Ectodermal cell (in vitro differentiated cells): ENCODE measurements around the gene AGTPBP1. TPM values are rescaled to one million over a fixed set of nuclear protein-coding genes. Genes with fewer than 3 reads are reported as not detected.
"Not testable (repeated sequence)": the region's sequence is repeated elsewhere in the genome, so short reads cannot be mapped to it uniquely, and the experiment has no call there.

Experiments used
- H3K27ac ChIP-seq: 2 replicates; pipeline ENCODE4 v1.7.0; 2013; ENCODE audit warnings: mild to moderate bottlenecking, low read depth, low read length; ENCODE audit not compliant: insufficient read depth, poor library complexity, severe bottlenecking
- H3K27me3 ChIP-seq: 2 replicates; pipeline ENCODE4 v1.7.0; 2013; ENCODE audit warnings: mild to moderate bottlenecking, low read length; ENCODE audit not compliant: insufficient read depth, control insufficient read depth, poor library complexity, severe bottlenecking
- H3K36me3 ChIP-seq: one replicate; pipeline ENCODE4 v1.7.0; 2013; ENCODE audit warnings: low read length; ENCODE audit not compliant: control insufficient read depth, insufficient read depth
- H3K4me1 ChIP-seq: one replicate; pipeline ENCODE4 v1.7.0; 2013; ENCODE audit warnings: low read length; ENCODE audit not compliant: control insufficient read depth, insufficient read depth
- H3K4me3 ChIP-seq: 2 replicates; pipeline ENCODE4 v1.7.0; 2013; ENCODE audit warnings: low read depth, low read length, control low read depth; ENCODE audit not compliant: insufficient read depth
- H3K9me3 ChIP-seq: 2 replicates; pipeline ENCODE4 v1.7.0; 2013; ENCODE audit warnings: mild to moderate bottlenecking, low read length, moderate library complexity; ENCODE audit not compliant: control insufficient read depth
- WGBS, 2 experiments: methylation state at CpG; one replicate each; pipeline ENCODE4 v1.1.7; 2013; ENCODE audit warnings: missing lambda C conversion rate in 2 of 2; 5-methylcytosine and 5-hydroxymethylcytosine counted together
- polyA plus RNA-seq, 4 experiments: library from polyadenylated mRNA; stranded (reverse); fragments of 50-300 nt; gene quantifications; one replicate each; pipeline ENCODE4 v1.2.3, GENCODE V29; 2013

The AGTPBP1 gene
- 50.0 TPM for polyA plus RNA-seq (2013, experiment 1 of 4)
- polyA plus RNA-seq (2013, experiment 2 of 4), result 59.3 TPM
- 40.9 TPM for polyA plus RNA-seq (2013, experiment 3 of 4)
- 45.6 TPM for polyA plus RNA-seq (2013, experiment 4 of 4)

GRCh38 chr9:85741875-85742596, at the start of gene AGTPBP1:
Gene AGTPBP1 (minus strand): TSS chr9:85741954. CDS start chr9:85712533, 29,421 bp downstream.
- Histone ChIP-seq H3K27me3 (no peaks in the 10 kb centered on the region), H3K36me3 (no peaks in the 10 kb centered on the region), H3K4me3 (peak within 1 kb of the TSS; percentile 83), H3K9me3 (no peaks in the 10 kb centered on the region), H3K4me1 (peaks cover 17% of the 10 kb centered on the region), H3K27ac (peak within 1 kb of the TSS; percentile 91)
- 0% methylated on average over 77 of the region's 77 CpGs for WGBS, 2 experiments

GRCh38 chr9:85786116-85786515, 44.4 kb upstream of the AGTPBP1 start:
- H3K36me3 ChIP-seq, H3K27ac ChIP-seq: not testable (repeated sequence)
- no CpG with 5 or more reads among the region's 7 CpGs for WGBS, 2 experiments

GRCh38 chr9:85773844-85774243, 32.1 kb upstream of the AGTPBP1 start:
- not testable (repeated sequence) for H3K4me1 ChIP-seq, H3K9me3 ChIP-seq, H3K4me3 ChIP-seq, H3K36me3 ChIP-seq, H3K27ac ChIP-seq, H3K27me3 ChIP-seq
- WGBS, 2 experiments, result 96 to 98% methylated on average over 7 of the region's 7 CpGs

More at GRCh38 chr9:85786116-85786515, 44.4 kb upstream of the AGTPBP1 start:
- not testable (repeated sequence) for H3K27me3 ChIP-seq, H3K4me3 ChIP-seq, H3K9me3 ChIP-seq, H3K4me1 ChIP-seq

GRCh38 chr9:85761802-85762201, 20.0 kb upstream of the AGTPBP1 start:
- not testable (repeated sequence) for H3K4me3 ChIP-seq, H3K36me3 ChIP-seq, H3K27ac ChIP-seq, H3K27me3 ChIP-seq, H3K4me1 ChIP-seq, H3K9me3 ChIP-seq
- 100% methylated on average over 1 of the region's 3 CpGs; no CpG with 5 or more reads in 1 of the 2 experiments for WGBS, 2 experiments

- not testable (repeated sequence) for H3K36me3 ChIP-seq, H3K9me3 ChIP-seq, H3K27ac ChIP-seq, H3K27me3 ChIP-seq, H3K4me1 ChIP-seq, H3K4me3 ChIP-seq
- WGBS, 2 experiments, result 100% methylated on average over 1 of the region's 2 CpGs
Observed at GRCh38 chr9:85757716-85758115, 16.0 kb upstream of the AGTPBP1 start.

- not testable (repeated sequence) for H3K36me3 ChIP-seq, H3K27ac ChIP-seq, H3K4me3 ChIP-seq, H3K9me3 ChIP-seq, H3K27me3 ChIP-seq, H3K4me1 ChIP-seq
- WGBS, 2 experiments, result 100% methylated on average over 1 of the region's 1 CpG; no CpG with 5 or more reads in 1 of the 2 experiments
Observed at GRCh38 chr9:85756216-85756615, 14.5 kb upstream of the AGTPBP1 start.

GRCh38 chr9:85746309-85746708, 4.6 kb upstream of the AGTPBP1 start:
- peaks cover 14% of the 10 kb centered on the region for H3K4me1 ChIP-seq
- H3K9me3 ChIP-seq, result no peaks in the 10 kb centered on the region

GRCh38 chr9:85745203-85745602, 3.4 kb upstream of the AGTPBP1 start:
- no peak overlapping the region for H3K4me3 ChIP-seq
- H3K36me3 ChIP-seq, result no peaks in the 10 kb centered on the region
- H3K9me3 ChIP-seq, result no peaks in the 10 kb centered on the region
- no peak overlapping the region for H3K27ac ChIP-seq
- no peaks in the 10 kb centered on the region for H3K27me3 ChIP-seq
- WGBS, 2 experiments, result 95 to 96% methylated on average over 2 of the region's 2 CpGs
- peaks cover 14% of the 10 kb centered on the region for H3K4me1 ChIP-seq

More at GRCh38 chr9:85746309-85746708, 4.6 kb upstream of the AGTPBP1 start:
- Histone ChIP-seq H3K27ac (no peak overlapping the region), H3K36me3 (no peaks in the 10 kb centered on the region), H3K27me3 (no peaks in the 10 kb centered on the region), H3K4me3 (no peak overlapping the region)
- WGBS, 2 experiments, result 83 to 92% methylated on average over 2 of the region's 2 CpGs

- H3K27me3 ChIP-seq, result no peaks in the 10 kb centered on the region
- H3K27ac ChIP-seq, result no peak overlapping the region
- 90 to 91% methylated on average over 7 of the region's 7 CpGs for WGBS, 2 experiments
- H3K4me1 ChIP-seq, result peaks cover 14% of the 10 kb centered on the region
- no peaks in the 10 kb centered on the region for H3K36me3 ChIP-seq
- H3K9me3 ChIP-seq, result no peaks in the 10 kb centered on the region
- no peak overlapping the region for H3K4me3 ChIP-seq
Observed at GRCh38 chr9:85744480-85744879, 2.7 kb upstream of the AGTPBP1 start.

GRCh38 chr9:85743275-85744128, 1.7 kb upstream of the AGTPBP1 start:
- no peak overlapping the region for H3K27ac ChIP-seq
- H3K9me3 ChIP-seq, result no peaks in the 10 kb centered on the region
- no peak overlapping the region for H3K4me3 ChIP-seq
- no peaks in the 10 kb centered on the region for H3K36me3 ChIP-seq
- peaks cover 17% of the 10 kb centered on the region for H3K4me1 ChIP-seq
- H3K27me3 ChIP-seq, result no peaks in the 10 kb centered on the region
- 66 to 67% methylated on average over 14 of the region's 14 CpGs for WGBS, 2 experiments
